ENCODE data around the gene UROC1. TPM values are rescaled to one million over a fixed set of nuclear protein-coding genes. Genes with fewer than 3 reads are reported as not detected.

UROC1 gene
- total RNA-seq, 2 experiments from 2014 or later = 0.09 TPM; not detected in 1

- CTCF ChIA-PET (ENCODE audit: unreplicated experiment) = no interaction called here
- no TSS peak for BruUV-seq (replicated peaks)
These were observed 84.5 kb downstream of the UROC1 start for GRCh38 chr3:126433105-126433430.

GRCh38 chr3:126432361-126433104 lies 85.0 kb downstream of the UROC1 start:
- intact Hi-C loops (cut with micrococcal nuclease; ENCODE audit: unreplicated experiment) = no loop called here
- DNase-seq (ENCODE audit: low spot score) = no peak
- Histone ChIP-seq H3K4me1 (ENCODE audit: insufficient read depth, low read length, poor library complexity, severe bottlenecking) (no peaks in the 10 kb centered on the region), H3K4me3 (ENCODE audit: low read depth, low read length, poor library complexity, severe bottlenecking) (no peak overlapping the region), H2AFZ (ENCODE audit: low read length) (no peak overlapping the region), H3K27ac (ENCODE audit: low read depth, low read length, poor library complexity, severe bottlenecking) (no peak overlapping the region), H4K20me1 (ENCODE audit: insufficient read depth, low read length) (no peaks in the 10 kb centered on the region), H3K36me3 (ENCODE audit: insufficient read depth, low read length) (no peaks in the 10 kb centered on the region; the same call in 1 of the 2 replicates), H3K9me3 (ENCODE audit: low read length) (no peaks in the 10 kb centered on the region), H3K79me2 (ENCODE audit: insufficient read depth, low read depth, low read length) (no peaks in the 10 kb centered on the region), H3K9me2 (ENCODE audit: insufficient read depth, low read length) (no peaks in the 10 kb centered on the region), H3K4me2 (ENCODE audit: low read length) (no peak overlapping the region)
- ChIA-PET POLR2A (no interaction called here), CTCF (ENCODE audit: unreplicated experiment) (no interaction called here)
- TF ChIP-seq CTCF (conservative IDR thresholded peaks at IDR 0.05; ENCODE audit: low read length) (no peak), EZH2phosphoT487 (IDR thresholded peaks at IDR 0.05; ENCODE audit: borderline replicate concordance, low read depth, low read length) (no peak)
- BruUV-seq (replicated peaks) = no TSS peak

More at GRCh38 chr3:126433105-126433430, 84.5 kb downstream of the UROC1 start:
- no peak overlapping the region for H3K4me2 ChIP-seq (ENCODE audit: low read length)
- TF ChIP-seq EZH2phosphoT487 (IDR thresholded peaks at IDR 0.05; ENCODE audit: borderline replicate concordance, low read depth, low read length) (no peak), CTCF (conservative IDR thresholded peaks at IDR 0.05; ENCODE audit: low read length) (no peak)
- H3K9me3 ChIP-seq (ENCODE audit: low read length) = no peaks in the 10 kb centered on the region
- POLR2A ChIA-PET = no interaction called here
- H3K9me2 ChIP-seq (ENCODE audit: insufficient read depth, low read length) = no peaks in the 10 kb centered on the region
- no peak overlapping the region for H2AFZ ChIP-seq (ENCODE audit: low read length)
- H3K4me3 ChIP-seq (ENCODE audit: low read depth, low read length, poor library complexity, severe bottlenecking) = no peak overlapping the region
- DNase-seq (ENCODE audit: low spot score) = no peak
- peaks cover 1% of the 10 kb centered on the region; the same call in 1 of the 2 replicates for H3K36me3 ChIP-seq (ENCODE audit: insufficient read depth, low read length)
- H3K27ac ChIP-seq (ENCODE audit: low read depth, low read length, poor library complexity, severe bottlenecking) = no peak overlapping the region
- intact Hi-C loops (cut with micrococcal nuclease; ENCODE audit: unreplicated experiment) = no loop called here
- H3K4me1 ChIP-seq (ENCODE audit: insufficient read depth, low read length, poor library complexity, severe bottlenecking) = no peaks in the 10 kb centered on the region
- H3K79me2 ChIP-seq (ENCODE audit: insufficient read depth, low read depth, low read length) = no peaks in the 10 kb centered on the region
- no peaks in the 10 kb centered on the region for H4K20me1 ChIP-seq (ENCODE audit: insufficient read depth, low read length)

Small RNAs within 50 kb of the gene (small RNA-seq; reads per million reads assigned to genes)
- 0.73 reads per million, percentile 30 among the genes with 10 or more reads in this experiment for gene RNA5SP138

Other genes starting within 250 kb of the UROC1 start
- 12.3 and 13.8 TPM in 2 replicates for gene KLF15, start 160.4 kb downstream of the UROC1 start, total RNA-seq (2014; rRNA removed; shearing (Covaris generic))
- gene KLF15, start 160.4 kb downstream of the UROC1 start, total RNA-seq (2022) = 26.4 and 35.0 TPM in 2 replicates
- not detected in 2 replicates for gene CFAP100, start 122.9 kb downstream of the UROC1 start, total RNA-seq (2014; rRNA removed; shearing (Covaris generic))
- not detected in 2 replicates for gene CFAP100, start 122.9 kb downstream of the UROC1 start, total RNA-seq (2022)
- gene ZXDC, start 41.9 kb downstream of the UROC1 start, total RNA-seq (2014; rRNA removed; shearing (Covaris generic)) = 26.6 and 34.9 TPM in 2 replicates
- 32.2 and 38.6 TPM in 2 replicates for gene ZXDC, start 41.9 kb downstream of the UROC1 start, total RNA-seq (2022)
- not detected in 2 replicates for gene CHST13, start 6.4 kb upstream of the UROC1 start, total RNA-seq (2014; rRNA removed; shearing (Covaris generic))
- gene CHST13, start 6.4 kb upstream of the UROC1 start, total RNA-seq (2022) = not detected in 2 replicates
- not detected in 2 replicates for gene C3orf22, start 41.2 kb upstream of the UROC1 start, total RNA-seq (2014; rRNA removed; shearing (Covaris generic))
- not detected in 2 replicates for gene C3orf22, start 41.2 kb upstream of the UROC1 start, total RNA-seq (2022)
- gene TXNRD3, start 137.4 kb upstream of the UROC1 start, total RNA-seq (2014; rRNA removed; shearing (Covaris generic)) = not detected in 2 replicates
- not detected in 2 replicates for gene TXNRD3, start 137.4 kb upstream of the UROC1 start, total RNA-seq (2022)
- 19.8 and 21.2 TPM in 2 replicates for gene CHCHD6, start 186.5 kb upstream of the UROC1 start, total RNA-seq (2014; rRNA removed; shearing (Covaris generic))
- 14.7 and 18.1 TPM in 2 replicates for gene CHCHD6, start 186.5 kb upstream of the UROC1 start, total RNA-seq (2022)

Data from OCI-LY7 (cell line).